NCI-H2171 (cell line): ENCODE results near the gene PCTP.

Experiments
- DNase-seq: peaks from one replicate; lab custom pipeline; 2025; lab: John Stamatoyannopoulos, UW

The PCTP gene

GRCh38 chr17:55750750-55751657 is at the start of gene PCTP:
Gene PCTP, plus strand, starts transcription at chr17:55751051. Its CDS starts 53 bp downstream, at chr17:55751104.
- peak; percentile 49 for DNase-seq

DNA sequence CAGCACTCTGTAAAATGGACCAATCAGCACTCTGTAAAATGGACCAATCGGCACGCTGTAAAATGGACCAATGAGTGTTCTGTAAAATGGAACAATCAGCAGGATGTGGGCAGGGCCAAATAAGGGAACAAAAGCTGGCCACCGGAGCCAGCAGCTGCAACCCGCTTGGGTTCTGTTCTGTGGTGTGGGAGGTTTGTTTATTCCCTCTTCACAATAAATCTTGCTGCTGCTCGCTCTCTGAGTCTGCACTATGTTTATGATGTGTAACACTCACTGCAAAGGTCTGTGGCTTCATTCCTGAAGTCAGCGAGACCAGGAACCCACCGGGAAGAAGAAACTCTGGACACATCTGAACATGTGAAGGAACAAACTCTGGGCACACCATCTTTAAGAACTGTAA is 48.7 kb upstream of the PCTP start:
- DNase-seq: no peak

DNA sequence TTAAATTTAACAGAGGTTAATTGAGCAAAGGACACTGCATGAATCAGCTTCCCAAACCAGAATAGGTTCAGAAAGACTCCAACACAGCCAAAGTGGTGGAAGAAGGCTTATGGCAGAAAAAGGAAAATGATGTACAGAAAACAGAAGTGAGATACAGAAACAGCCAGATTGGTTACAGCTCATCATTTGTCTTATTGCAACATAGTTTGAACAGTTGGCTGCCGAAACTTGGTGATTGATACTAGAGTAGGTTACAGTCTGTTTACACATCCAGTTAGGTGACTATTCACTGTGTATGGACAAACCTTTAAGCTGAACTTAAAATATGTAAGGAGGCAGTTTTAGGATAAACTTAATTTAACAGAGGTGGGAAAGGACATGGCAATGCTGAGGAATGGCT is 46.5 kb upstream of the PCTP start:
- no peak for DNase-seq

DNA sequence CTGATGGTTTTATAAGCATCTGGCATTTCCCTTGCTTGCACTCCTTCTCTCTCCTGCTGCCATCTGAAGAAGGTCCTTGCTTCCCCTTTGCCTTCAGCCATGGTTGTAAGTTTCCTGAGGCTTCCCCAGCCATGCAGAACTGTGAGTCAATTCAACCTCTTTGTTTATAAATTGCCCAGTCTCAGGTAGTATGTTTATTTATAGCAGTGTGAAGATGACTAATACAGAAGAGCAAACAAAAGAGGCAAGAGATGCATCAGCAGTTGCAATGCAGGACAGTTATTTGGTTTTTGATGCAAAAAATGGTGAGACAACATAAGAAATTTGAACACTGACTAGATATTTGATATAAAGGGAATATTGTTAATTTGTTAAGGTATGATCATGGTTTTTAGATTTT is 45.0 kb upstream of the PCTP start:
- no peak for DNase-seq

- no peak for DNase-seq
Measured at GRCh38 chr17:55706808-55707773, 43.8 kb upstream of the PCTP start.

DNA sequence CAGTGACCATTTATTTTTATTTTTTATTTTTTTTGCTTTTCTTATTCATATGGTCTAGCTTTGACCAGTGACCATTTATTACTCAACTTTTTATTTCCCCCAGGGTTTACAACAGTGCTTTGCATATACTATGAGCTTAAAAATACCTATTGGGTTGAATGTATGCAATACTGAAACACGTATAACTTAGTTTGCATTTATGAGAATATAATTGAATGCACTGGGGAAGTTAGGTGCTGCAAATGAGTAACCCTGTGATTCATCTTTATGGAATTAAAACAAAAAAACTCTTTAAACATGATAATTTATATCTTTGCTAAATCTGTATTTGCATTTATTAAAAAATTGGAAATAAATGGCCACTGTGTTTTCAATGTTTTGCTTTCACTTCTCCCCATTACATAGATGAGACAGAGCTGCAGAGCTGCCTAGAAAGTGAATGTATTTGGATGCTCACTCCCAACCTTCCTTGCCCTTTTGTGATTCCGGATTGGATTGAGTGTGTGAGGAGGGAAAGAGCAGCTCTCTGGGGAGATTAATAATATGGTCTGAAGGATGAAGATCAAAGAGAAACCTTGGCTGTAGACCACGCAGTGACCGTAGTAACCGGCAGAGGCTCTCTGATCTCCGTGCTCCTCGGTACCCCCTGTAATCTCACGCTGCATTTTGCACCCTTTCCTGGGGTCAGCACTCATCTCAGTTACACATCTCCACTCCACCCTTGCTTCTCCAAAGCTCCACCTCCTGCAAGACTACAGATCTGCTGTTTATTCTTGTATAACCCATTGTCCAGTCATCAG is 42.5 kb upstream of the PCTP start:
- DNase-seq: no peak

- DNase-seq: no peak
Measured at GRCh38 chr17:55709440-55709839, 41.4 kb upstream of the PCTP start.

DNA sequence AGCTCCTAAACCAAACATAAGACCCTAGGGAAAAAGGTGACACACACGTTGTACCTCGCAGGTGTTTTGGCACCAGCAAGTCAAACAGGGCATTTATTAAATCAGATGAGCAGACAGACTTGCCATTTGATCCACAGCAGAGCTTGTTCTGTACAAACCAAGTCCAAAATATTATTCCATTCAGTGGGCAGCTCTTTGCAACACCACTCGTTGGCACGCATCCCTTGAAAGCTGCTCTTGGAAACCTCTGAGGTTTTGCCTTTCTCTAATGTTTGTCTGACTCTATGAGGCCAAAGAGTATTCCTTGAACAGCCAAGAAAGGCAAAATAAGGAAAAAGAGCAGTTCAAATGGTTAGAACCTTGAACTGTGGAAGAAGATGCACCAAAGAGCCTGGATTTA is 40.9 kb upstream of the PCTP start:
- DNase-seq: no peak

DNA sequence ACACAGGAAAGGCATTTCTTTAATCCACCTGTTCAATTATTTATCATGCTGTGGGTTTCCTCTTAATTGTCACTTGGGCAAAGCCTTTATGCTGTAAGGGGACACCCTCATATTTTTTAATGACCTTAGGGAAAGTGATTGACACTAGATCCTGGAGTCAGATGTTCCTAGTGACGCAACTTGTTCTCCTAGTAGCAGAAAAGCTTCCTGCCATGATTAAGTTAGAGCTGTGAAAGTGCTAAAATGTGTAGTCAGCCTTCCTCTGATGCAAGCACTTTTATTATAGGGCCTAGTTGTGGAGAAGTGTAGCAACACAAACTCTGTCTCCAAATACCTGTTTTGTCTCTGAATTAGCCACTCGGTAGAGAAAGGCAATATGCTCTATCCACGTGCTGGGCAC is 40.4 kb upstream of the PCTP start:
- DNase-seq: no peak

DNA sequence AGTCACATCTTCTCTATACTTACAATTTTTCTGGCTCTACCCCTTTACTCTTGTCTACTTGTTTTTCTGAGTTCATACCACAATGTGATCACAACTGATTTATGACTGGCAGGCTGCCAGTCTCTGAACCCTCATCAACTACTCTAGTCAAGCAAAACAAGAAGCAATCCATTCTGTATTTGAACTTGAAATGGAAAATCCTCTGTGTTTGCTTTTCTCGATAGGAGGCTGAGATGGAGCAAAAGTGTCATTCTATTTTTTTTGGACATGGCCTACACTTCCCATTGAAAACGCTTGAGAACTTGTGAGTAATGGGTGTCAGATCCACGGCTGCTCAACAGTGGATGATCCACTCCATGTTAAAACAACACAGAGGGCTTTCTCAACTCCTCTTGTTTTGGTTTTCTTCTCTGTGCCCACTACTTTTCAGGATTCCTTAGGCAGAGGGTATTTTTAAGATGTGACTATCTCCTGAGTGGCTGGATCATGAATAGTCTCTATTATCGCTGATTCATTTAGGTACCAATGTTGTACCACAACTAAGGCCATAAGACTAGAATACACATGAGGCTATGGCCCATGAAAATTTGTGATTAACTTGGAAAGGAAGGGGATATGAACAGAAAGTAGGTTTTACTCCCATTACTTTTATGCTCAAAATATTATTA is 39.9 kb upstream of the PCTP start:
- DNase-seq: no peak

DNA sequence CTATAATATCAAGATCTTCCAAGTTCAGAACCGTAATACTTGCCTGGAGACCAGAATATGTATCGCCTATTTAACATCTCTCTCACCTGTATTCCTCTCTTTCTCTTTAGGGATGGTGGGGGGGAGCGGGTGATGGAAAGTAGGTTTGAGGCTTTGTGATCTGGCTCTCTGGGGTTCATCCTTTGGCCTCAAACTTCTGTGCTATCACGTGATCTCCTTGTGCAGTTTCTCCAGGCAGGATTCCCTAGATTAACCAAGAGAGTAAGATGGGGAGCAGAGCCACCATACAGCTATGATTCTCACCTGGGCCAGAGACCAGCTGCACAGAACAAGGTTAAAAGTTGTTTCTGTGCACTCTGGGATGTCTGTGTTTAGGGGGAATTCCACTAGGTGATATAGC is 33.4 kb upstream of the PCTP start:
- no peak for DNase-seq

- peak; percentile 10 for DNase-seq
Measured at GRCh38 chr17:55717898-55718735, 32.7 kb upstream of the PCTP start.

GRCh38 chr17:55720919-55721836 is 29.7 kb upstream of the PCTP start:
- DNase-seq: no peak

DNA sequence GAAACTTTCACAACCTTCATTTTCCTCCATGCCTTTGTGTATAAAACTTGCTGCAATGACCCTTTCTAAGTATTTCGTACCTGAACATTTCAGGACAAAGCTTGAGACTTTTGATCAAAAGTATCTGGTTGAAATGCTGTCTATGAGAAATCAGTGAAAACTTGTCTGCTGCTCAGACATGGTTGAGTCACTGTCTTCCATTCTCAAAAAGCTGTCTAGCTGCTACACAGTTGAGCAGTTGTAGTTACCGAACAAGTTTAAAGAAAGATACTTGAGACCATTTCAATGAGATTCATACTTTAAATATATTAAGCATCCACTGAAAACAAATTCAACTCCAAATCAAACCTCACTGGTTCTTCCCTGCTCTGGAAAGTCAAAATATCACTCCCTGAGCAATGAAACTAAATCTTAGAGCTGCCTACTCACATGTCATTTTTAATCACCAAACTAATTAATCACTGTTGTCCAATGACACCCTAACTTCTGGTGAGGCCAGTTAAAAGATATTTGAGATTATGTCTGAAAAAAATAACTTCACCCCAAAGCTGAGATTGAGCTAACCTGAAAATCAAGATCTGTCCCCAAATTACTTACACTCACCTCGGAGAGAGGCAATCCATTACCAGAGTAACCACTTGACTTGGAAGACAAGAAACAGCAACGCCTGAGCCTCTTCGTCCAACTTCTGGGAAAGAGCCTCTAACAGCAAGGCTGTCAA is 28.7 kb upstream of the PCTP start:
- DNase-seq: no peak

DNA sequence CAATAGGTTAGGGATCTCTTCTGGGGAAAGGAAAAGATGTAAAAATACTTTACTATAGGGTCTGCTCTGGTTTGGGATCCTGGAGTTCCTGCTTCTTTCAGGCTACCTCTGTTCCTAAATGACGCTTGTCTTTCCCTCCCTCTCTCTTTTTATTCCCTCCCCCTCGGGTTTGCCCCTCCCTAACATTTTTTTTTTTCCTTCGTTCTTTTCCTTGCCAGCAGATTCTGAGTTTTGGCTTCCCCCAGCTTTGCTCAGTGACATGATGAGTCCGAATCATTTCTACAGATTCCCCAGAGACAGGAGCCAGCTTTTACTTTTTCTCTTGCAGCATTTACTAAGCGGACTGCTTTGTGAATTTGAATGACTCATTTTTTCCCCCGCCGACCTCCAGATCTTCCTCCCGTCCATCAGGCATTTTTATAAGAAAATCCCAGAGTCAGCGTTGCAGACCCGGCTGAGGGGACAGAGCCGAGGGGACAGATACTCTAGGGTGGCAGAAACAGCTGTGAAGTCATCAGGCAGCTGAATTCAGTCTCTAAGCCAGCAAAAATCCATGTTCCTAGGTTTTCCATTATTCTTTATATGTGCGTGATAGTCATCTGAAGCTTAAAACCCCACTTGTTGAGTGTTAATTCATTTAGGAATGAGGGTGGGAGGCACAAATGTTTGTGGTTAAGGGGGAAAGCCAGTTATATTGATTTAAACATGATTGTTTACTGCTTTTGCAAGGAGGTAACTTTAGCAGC is 27.9 kb upstream of the PCTP start, which contains the start of gene TMEM100:
Gene TMEM100 (minus strand): TSS at position 123 of the 746 bp plus-strand sequence. CDS start 1,794 bp downstream, outside the sequence.
- DNase-seq: no peak

GRCh38 chr17:55723488-55723848 is 27.4 kb upstream of the PCTP start:
- no peak for DNase-seq

DNA sequence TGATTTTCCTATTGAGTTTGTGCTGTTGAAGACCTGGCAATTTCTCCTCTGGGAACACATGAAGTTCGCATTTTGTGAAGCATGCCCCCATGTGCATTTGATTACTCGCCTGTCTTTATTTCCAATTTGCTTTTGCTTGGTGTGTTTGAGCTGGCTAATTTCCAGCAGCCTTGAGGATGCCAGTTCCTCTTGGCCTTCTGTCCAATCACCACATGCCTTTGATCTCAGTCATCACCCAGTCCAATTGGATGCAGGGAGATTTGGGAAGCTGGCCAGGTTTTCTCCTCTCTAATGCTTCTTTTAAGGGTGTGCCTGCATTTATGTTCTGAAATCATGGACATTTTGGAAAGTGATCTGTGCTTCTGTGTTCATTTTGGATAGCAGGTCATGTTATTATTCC is 24.4 kb upstream of the PCTP start:
- DNase-seq: no peak

DNA sequence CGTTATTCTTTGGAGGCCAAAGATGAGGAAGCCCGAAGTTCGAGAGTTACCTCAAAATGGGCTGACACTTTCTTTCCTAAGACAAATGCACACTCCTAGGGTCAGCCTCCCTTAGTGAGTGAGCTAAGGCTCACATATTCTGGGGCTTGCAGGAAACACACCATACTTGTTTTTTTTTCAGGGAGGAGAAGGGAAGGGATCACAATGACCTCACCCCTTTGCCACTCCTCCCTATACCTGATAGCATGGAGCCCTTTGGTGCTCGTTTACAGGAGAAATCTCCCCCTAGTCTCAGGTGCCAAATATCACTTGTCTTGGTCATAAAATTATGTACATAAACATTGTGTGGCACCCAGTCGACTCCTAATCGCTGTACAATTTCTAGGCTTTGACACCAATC is 23.6 kb upstream of the PCTP start:
- DNase-seq: no peak
